GM18517 (cell line): Measurements from ENCODE around the gene SLC35C1.

Source experiments
- ATAC-seq: cut with Tn5 transposase; IDR thresholded peaks from one replicate; pipeline ENCODE4 v1.9.1; 2021; ENCODE audit warnings: mild to moderate bottlenecking, moderate library complexity; ENCODE audit not compliant: unreplicated experiment

SLC35C1 gene

DNA sequence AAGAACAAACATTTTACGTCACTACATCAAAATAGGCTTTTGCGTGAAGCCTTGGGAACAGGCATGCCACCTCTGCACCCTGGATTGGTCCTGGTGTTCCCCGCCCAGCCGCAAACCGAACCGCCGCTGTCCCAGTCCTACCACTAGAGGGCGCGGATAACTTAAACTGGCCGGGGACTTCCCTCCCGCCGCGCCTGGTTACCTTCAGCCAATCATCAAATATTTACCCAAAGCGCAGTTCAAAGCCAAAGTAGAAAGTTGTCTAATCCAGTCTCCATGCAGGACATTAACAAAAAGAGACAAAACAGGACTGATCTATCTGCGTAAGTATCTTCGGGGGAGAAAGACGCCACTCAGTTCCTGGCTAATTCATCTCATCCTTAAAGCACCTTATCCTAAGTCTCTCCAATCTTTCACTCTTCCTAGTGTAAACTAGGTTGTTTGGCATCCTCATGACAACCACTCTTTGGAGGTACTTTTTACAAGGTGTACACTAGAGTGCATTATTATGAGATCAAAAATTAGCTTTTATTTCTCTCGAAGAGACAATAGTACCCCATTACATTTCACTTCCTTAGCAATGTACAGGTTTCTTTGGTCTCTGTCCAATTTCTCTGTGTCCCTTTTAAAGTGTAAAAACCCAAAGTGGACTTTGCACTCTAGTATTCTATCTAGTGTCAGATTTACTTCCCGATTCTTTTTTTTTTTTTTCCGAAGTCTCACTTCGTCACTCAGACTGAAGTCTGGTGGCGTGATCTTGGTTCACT, 38.4 kb downstream of the SLC35C1 start:
- no peak for ATAC-seq

DNA sequence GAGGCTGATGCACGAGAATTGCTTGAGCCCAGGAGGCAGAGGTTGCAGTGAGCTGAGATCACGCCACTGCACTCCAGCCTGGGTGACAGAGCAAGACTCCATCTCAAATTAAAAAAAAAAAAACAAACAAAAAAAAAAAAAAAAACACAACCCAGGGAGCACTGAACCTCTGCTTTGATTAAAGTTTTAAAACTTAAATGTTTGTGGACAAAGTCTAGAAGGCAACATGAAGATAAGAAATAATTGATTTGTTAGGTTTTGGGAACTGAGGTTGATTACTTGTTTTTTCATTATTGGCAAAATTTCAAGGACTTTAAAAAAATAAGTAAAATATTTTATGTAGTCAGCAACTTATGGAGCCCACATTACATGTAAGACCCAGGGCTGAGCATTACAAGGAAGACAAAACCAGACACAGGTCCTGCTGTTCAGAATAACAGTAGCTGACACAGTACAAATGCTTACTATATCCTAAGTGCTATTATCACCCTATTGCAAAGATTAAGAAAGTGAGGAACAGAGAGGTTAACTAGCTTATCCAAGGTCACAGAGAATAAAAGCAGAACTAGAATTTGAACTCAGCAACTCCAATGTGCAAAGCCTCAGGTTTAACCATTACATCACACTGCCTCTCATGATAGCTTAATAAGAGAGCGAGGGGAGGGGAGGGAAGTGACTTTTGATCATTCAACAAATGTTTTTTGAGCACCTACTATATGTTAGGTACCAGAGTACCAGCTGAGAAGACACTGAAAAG, 40.1 kb downstream of the SLC35C1 start:
- ATAC-seq, result no peak

DNA sequence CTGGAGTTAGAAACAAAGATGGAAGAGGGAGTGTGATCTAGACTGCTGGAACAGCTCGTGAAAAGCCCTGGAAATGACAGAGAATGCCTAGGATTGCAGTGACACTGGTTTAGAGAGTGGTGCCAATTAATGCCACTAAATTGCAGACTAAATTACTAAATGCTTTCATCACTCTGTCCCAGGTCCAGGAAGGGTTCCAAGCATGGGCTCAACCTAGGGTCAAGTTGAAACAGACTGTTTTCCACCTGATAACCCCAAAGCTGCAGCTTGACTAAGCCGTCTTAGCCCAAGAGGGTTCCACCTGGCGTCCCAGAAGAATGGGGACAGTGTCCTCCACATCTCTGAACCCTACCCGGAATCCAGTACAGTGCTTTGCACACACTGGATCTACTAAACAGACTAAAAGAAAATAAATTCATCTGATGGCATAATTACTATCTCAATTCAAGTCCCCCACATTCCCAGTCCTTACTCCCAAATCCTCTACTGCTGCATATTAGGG, 41.3 kb downstream of the SLC35C1 start:
- no peak for ATAC-seq

DNA sequence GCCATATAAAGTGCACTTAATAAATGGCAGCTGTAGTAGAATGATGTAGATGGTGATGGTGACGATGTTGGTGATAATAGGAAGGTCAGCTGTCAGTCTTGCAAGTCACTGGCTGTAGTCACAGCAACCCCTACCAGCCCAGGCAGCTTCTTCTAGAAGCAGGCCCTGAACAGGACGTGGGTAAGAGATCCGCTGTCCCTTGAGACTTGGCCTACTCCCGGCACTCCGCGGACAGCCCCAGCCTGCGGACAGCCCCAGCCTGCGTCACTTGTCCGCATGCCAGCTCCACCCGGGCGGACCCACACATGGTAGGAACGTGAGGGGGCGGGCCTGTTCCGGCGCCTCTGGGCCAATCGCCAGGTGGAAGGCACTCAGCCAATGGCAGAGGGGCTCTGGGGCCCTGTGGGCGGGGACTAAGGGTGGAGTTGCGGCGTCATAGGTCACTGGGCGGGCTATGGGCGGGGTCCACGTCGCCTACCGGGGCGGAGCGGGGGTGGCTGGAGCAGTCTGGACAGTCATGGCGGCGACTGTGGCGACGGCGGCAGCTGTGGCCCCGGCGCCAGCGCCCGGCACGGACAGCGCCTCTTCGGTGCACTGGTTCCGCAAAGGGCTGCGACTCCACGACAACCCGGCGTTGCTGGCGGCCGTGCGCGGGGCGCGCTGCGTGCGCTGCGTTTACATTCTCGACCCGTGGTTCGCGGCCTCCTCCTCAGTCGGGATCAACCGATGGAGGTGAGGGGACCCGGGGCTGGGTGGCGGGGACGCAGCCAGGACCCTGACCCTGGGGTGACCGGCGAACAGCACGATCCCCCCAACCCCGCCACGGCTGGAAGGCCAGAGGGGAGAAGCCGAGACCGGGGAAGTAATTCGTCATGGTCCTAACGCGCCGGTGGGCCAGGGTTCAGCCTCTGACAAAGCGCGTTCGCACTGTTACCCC, 42.3 kb downstream of the SLC35C1 start, which contains the start of gene CRY2:
TSS of gene CRY2 (plus strand) at position 502 of the 937 bp plus-strand sequence. CDS start at position 518, 16 bp downstream.
- peak; percentile 88 for ATAC-seq

DNA sequence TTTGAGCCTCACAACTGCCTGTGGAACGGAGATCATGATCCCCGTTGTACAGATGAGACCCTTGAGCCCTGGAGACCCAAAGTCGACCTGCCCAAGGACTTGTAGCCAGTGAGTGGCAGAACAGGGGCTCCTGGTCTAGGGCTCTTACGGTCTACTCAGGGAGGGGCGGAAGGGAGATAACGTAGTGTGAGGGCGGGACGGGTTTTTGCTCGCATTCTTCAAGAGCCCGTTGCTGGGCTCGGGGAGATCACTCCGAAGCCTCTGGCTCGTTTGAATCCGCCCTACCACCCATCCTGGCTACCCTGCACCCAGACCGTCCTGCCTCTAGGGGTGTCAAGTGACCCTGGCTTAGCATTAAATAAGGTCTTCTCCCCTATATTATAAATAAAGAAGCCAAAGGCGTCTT, 43.0 kb downstream of the SLC35C1 start:
- ATAC-seq, result no peak

DNA sequence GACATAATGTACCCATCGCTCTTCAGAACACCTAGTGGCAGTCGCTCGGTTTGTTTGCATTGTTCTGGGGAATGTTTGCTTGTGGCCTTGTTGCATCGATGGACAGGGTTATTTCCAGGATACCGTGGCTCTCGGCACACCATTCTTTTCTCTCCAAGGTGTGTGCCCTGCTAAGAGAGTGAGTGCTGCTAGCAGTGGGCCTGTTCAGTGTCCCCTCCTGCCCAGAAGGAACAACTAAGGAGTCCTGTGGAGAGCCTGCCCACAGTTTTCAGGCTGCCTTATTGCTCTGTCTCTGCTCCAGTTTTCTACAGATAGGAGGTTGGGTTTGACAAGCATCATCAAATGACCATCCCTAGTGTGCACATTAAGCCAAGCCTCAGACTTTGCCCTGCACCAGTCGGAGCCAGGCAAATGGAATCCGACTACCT, 43.7 kb downstream of the SLC35C1 start:
- ATAC-seq, result no peak

DNA sequence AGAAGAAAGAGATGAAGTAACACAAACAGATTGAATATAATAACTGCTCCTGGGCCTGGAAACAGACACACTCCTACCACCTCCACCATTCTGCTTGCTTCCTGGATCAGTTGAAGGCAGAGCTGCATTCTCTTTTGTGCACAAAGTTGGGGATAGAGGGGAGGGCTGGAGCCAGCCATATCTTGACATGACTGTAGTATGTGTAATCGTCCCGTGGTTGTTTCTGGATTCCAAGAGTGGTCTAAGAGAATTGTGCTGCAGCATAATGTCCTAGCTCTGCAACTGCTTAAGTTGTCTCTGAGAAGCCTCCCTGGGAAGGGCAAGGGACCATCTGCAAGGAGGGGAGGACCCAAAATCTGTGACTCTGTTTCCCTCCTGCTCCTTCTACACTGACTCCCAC, 45.5 kb downstream of the SLC35C1 start:
- no peak for ATAC-seq

DNA sequence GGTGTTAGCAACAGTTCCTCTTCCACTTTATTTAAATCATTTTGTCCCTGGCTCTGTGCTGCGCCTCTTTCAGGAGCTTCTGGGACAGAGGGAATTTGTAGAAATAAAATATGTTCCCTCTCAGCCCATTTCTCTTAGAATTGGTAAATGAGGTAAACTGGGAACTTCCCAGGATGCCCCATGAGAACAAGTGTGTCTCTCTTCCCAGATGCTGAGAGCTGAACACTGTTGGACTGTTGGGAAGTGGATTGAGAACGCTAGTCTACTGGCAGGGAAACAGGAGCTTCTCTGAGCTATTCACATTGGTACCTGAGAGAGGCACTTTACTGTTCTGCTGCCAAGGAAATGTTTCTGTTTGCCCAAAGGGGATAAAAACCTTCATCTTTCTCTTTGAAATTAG, 46.3 kb downstream of the SLC35C1 start:
- no peak for ATAC-seq

DNA sequence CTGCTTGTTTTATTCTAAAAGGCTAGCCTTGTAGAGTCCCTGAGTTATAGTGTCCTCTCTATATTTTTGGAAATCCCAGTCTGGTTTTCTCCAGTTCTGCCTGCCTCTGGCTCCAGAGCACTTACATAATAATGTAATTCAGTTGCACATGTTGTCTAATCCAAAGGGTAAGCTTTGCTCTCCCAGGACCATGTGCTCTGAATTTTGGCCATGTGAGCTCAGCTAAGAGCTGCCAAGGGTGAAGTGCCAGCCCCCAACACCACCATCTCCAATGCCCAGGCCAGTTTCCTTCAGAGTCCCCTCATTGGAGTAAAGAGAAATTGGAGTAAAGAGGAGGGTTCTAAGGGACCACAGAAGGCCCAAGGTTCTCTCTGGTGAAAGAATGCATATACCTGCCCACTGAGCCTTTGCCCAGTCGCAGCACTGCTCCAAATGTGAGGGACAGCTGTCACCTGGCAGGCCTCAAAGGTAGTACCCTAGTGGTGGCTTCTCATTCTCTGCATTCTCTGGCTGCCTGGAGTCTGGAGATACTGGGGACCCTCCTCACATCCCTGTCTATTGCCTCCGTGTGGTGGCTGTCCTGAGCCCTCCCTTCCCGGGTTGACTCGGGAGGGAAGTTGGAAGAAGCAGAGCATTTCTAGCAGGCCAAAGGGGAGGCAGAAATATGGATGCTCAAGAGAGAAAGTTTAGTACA, 47.2 kb downstream of the SLC35C1 start:
- ATAC-seq, result no peak

DNA sequence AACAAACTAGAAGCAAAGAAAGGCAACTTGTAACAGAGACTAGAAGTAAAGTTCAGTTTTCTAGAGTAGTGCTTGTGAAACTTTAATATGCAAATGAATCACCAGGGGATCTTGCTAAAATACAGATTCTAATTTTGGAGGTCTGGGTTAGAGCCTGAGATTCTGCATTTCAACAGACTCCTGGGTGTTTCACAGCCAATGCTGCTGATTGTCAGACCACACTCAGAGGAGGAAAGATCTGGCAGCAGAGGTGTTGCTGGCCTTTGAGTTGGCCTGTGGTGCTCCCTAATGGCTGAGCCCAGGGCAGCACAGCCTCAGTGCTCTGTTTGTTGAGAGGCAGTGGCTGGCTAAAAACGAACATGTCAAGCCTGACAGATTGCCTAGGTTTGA, 47.8 kb downstream of the SLC35C1 start:
- ATAC-seq, result no peak

DNA sequence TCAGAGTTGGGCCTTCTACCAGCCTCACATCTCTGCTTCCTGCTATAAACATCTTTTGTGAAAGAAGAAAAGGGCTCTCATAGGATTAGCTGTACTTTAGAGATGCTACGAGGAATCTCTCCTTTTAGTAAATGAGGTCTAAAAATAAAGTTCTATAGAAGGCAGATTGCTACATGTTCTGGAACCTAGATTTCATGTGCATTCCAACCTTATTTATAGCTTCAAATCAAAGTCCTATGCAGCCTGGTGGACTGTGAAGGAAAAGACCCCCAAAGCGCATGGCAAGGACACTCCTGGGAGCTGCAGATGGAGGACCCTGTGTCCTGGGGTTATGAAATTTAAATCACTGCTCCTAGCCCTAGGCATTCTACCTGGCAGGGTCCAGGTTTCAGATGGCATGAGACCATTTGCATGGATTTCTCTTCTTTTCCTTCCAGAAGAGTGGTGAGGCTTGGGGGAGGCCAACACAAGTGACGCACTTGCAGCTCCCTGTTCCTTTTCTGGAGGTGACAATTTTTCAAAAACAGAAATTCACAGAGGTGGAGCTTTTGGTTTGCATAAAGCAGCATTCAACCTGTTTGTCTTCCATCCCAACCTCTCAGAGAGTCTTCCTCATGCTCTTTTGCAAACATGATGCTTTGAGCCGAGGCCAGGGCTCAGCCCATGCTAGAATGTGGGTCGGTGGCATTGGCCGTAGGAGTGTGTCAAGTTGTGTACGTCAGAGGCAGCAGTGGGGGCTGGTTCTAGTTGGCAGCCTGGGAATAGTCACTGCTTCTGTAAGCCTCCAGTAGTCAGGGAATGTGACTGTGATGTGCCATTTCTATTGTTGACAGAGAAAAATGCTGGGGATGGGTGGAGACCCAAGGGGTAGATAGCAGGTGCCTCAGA, 48.6 kb downstream of the SLC35C1 start:
- ATAC-seq, result no peak

DNA sequence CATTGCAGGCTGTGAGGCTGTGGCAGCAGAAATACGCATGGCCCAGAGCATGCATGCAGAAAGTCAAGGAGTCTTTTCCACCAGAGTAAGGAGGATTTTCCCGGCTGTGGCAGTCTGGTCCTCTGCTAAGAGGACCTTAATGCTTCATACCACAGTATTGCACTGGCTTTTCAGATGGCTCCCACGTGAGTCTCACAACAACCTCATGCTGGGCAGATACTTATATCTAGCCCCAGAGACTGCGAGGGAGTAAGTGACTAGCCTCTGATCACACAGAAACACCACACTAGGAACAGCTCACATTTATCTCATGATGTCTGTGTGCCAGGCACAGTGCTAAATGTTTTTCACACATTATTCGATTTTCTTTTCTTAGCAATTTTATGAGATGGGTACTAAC, 50.4 kb downstream of the SLC35C1 start:
- no peak for ATAC-seq

DNA sequence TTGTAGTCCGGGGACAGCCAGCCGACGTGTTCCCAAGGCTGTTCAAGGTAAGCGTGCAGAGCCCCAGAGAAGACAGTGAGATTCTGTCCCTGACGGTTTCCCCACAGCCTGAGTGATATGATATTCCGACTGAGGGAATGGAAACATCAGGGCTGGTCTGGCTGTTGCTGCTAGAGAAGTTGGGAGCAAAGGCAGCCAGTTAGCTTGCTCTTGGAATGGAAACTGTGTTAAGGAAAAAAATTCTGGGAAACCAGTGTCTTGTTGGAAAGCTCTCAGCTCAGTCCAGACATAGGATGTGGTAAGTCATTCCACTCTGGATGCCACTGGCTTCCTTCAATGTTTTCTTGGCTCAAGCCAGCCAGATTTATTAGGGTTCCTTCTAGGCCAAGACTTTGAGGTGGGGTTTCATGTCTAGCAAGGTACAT, 51.1 kb downstream of the SLC35C1 start:
- no peak for ATAC-seq

DNA sequence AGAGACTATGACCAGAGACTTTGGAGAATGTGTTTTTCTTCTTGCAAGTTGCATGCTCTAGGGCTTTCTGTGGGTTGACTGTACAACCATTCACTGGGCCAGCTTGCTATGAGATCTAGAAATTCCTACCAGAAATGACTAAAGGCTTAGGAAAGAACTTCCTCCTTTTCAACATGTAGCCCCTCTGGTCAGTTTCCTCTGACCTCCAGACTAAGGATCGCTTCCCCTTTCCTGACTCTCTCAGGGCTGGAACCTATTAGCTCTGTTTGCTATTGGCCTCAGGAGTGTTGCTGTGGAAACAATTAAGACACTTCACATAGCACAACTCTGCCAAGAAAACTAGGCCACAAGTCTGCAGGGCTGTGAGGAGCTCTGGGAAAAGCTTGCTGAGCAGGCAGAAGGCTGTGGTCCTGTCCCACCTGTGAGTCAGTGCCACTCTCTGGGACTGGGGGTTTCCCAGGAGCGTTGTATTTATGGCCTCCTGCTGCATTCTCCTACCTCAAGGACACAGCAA, 53.1 kb downstream of the SLC35C1 start:
- ATAC-seq, result no peak

DNA sequence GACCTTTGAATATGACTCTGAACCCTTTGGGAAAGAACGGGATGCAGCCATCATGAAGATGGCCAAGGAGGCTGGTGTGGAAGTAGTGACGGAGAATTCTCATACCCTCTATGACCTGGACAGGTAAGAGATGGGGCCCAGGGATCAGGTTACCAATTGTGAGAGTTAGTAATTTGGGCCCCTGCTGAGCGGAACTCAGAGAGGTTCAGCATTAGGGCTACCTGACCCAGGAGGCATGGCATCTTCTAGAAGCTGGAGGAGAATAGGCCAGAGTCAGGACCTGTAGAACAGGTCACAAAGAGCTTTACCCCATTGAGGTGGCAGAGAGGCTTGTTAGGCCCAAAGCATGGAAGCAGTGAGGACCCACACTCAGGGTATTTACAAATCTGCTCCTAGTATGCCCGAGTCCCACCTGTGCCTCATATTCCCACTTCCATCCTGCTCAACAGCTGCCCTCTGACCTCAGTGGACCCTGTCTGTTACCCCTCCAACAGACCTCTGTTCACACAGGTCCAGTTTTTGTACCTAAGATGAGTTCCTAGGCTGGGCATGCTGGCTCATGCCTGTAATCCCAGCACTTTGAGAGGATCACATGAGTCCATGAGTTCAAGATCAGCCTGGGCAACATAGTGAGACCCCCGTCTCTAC, 53.9 kb downstream of the SLC35C1 start:
- no peak for ATAC-seq

DNA sequence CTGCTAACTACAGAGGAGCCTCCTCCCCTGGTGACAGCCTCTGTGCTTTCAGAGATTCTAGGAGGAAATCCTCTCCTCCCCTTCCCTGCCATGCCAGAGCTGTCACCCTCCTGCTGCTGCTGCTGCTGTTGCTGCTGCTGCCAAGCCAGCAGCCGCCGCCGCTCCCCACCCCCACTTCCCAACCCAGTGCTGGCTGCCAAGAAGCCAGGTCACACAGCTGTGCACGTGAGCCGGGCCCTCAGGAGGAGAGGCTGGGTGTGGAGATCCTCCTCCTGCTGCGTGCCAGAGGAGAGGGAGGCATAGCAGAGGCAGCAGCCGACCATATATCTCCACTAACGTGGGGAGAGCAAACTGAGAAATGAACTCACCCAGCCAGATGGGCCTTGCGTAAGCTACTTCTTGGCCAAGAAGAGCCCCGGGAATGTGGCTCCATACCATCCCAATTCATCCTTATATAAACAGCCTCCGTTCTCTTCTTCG, 54.8 kb downstream of the SLC35C1 start:
- ATAC-seq, result no peak

DNA sequence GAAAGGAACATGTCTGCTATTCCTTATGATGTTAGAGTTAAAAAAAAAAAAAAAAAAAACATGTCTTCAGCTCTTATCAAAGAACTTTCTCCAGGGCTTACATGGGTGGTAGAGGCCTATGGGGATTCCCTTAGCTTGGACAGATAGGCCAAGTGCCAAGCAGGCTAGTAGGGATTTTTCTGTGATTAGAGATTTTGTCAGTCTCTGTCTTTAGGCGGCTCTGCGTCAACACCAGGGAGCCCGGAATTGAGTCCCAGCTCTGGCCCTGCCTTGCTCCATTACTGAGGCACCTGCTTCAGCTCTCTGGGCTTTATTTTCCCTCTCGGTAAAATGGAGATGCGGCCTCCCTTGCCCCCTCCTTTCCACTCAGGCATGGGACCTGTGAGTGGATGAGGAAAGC, 55.4 kb downstream of the SLC35C1 start:
- ATAC-seq, result no peak

DNA sequence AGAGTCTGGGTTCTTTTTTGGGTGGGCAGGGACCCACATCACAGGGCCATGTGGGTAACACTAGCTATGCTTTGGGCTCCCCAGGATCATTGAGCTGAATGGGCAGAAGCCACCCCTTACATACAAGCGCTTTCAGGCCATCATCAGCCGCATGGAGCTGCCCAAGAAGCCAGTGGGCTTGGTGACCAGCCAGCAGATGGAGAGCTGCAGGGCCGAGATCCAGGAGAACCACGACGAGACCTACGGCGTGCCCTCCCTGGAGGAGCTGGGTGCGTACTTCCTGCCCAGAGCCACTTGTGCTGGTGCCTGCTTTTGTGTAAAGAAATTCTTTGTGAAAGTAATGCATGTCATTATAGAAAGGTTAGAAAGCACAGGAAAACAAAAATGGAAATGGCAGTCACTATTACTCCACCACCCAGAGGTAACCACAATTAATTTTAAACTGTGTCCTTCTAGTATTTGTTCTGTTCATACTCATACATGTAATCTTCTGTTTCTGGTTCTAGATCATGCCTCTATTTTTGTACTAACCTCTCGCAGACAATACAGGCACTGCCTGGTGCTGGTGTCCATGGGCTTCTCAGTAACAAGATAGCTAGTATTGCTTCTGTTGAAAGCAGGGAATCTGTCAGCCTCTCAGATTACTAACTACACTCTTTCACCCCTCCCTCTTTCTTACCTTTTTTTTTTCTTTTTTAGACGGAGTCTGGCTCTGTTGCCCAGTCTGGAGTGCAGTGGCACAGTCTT, 56.0 kb downstream of the SLC35C1 start:
- no peak for ATAC-seq
